ENCODE results near the gene CMTM4. TPM values are rescaled to one million over a fixed set of nuclear protein-coding genes. Genes with fewer than 3 reads are reported as not detected.
"Not testable (repeated sequence)": the region's sequence is repeated elsewhere in the genome, so short reads cannot be mapped to it uniquely, and the experiment has no call there.

The CMTM4 gene
- total RNA-seq, 1 experiment from 2014 or later, result 14.6 TPM

DNA sequence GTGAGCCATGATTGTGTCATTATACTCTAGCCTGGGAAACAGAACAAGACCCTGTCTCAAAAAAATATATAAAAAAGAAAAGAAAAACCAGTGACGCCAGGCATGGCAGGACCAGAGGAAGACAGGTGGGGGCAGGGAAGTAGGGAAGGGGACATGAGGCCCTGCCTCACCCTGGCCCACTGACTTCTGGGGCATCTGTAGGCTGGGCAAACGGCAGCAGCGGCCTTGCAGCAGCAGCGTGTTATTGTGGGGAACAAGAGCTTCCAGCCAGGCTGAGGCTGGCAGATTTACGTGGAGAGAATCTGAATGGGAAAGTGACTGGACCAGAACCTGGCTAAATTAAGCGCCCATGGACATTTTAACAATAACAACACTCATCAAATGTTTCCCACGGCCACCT, 19.4 kb downstream of the CMTM4 start:
- no peak overlapping the region for H3K27ac ChIP-seq
- H3K36me3 ChIP-seq, result no peaks in the 10 kb centered on the region
- no peaks in the 10 kb centered on the region for H3K9me3 ChIP-seq (replicated peaks)
- no peak overlapping the region for H3K4me3 ChIP-seq
- peaks cover 5% of the 10 kb centered on the region; the same call in 1 of the 2 replicates for H3K4me1 ChIP-seq (replicated peaks)
- no peak for DNase-seq (ENCODE audit: low read depth in 1 of 2, low spot score in 2 of 2)
- H3K27me3 ChIP-seq (replicated peaks), result no peaks in the 10 kb centered on the region

DNA sequence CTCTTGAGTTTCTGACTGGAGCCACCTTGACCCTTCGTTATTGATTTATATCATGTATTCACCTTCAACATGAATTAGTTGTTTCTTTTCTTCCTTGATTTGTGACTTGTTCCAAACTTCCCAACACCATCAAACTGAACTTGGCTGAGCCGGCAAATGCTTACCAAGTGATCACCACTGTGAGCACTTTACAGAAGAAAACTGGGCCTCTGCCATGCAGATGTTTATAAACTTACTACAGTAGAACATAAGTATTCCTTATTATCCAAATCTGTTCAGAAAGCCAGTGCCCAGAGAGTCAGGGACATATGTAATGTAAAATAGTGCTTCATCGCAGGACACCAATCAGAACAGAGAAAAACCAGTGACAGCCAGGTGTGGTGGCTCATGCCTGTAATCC, 19.9 kb downstream of the CMTM4 start:
- DNase-seq (ENCODE audit: low read depth in 1 of 2, low spot score in 2 of 2), result no peak
- no peaks in the 10 kb centered on the region for H3K27me3 ChIP-seq (replicated peaks)
- H3K4me3 ChIP-seq, result no peak overlapping the region
- H3K9me3 ChIP-seq (replicated peaks), result no peaks in the 10 kb centered on the region
- H3K4me1 ChIP-seq (replicated peaks), result peaks cover under 1% of the 10 kb centered on the region; the same call in 1 of the 2 replicates
- H3K27ac ChIP-seq, result no peak overlapping the region
- H3K36me3 ChIP-seq, result no peaks in the 10 kb centered on the region

DNA sequence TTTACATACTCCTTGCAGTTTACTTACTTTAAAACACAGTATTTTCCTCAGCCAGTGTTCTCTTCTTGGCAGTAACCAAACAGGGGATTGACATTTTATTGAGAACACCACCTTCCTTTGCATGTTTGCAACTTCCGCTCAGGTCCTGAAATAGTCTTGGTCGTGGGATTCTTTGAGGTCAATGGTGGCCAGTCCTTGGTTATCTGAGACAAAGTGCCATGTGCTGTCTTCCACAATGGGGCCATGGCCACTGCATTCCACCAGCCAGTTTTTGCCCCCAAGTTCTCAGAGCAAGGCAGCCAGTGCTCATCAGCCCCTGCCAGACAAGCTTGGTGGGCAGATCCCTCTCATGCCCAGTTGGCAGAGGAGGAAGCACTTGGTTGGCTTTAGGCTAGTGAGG, 22.9 kb downstream of the CMTM4 start:
- no peaks in the 10 kb centered on the region for H3K36me3 ChIP-seq
- no peaks in the 10 kb centered on the region for H3K4me1 ChIP-seq (replicated peaks)
- no peaks in the 10 kb centered on the region for H3K27me3 ChIP-seq (replicated peaks)
- no peaks in the 10 kb centered on the region for H3K9me3 ChIP-seq (replicated peaks)
- H3K4me3 ChIP-seq, result no peak overlapping the region
- H3K27ac ChIP-seq, result no peak overlapping the region
- no peak for DNase-seq (ENCODE audit: low read depth in 1 of 2, low spot score in 2 of 2)

DNA sequence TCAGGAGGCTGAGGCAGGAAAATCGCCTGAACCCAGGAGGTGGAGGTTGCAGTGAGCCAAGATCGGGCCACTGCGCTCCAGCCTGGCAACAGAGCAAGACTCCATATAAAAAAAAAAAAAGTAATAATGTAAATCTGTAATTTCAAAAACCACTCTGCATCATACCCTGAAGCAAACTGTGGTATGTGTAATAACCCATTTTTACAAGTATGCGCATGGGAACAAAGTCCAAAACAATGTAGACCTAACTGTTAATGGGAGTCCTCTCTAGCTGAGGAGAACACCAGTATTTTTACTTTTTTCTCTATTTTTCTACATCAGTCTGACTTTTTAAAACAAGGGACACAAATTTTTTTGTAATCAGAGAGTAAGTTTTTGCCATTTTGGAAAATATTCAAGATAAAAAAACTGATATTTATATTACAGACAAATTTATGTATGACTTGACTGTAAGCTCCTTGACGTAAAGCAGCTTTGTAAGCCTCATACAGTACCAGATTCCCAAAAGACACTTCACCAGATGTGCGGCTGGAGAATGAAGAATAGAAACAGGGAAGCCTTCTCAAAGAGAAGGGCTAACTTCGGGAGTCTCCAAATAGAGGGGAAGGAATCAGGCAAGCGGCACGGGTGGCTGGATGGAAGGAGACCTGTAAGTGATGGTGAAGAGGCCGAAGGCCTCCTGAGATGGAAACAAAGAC, 25.7 kb downstream of the CMTM4 start:
- no peak for DNase-seq (ENCODE audit: low read depth in 1 of 2, low spot score in 2 of 2)
- no peak overlapping the region for H3K4me3 ChIP-seq
- H3K9me3 ChIP-seq (replicated peaks), result no peaks in the 10 kb centered on the region

DNA sequence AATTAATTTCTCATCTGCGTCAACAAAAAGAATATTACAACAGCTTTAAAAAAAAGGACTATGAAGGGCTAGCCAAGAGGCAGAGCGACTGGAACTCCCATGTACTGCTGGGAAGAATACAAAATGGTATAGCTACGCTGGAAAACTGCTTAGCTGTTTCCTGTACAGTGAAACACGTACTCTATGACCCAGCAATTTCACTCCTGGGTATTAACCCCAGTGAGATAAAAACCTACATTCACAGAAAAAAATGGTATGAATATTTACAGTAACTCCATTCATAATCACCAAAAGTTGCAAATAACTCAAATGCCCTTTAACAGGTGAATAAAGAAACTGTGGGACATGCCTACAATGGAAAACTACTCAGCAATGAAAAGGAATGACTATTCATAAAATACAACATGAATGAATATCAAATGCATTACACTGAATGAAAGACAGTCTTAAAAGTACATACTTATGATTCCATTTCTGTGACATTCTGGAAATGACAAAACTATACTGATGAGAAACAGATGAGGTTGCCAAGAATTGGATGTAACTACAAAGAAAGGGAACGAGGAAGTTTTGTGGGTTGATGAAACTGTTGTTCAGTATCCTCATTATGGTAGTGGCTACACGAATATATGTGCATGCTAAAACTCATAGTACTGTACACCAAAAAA, 27.6 kb downstream of the CMTM4 start:
- Histone ChIP-seq H3K27ac (no peak overlapping the region), H3K4me1 (replicated peaks) (no peaks in the 10 kb centered on the region), H3K9me3 (replicated peaks) (no peaks in the 10 kb centered on the region), H3K4me3 (no peak overlapping the region), H3K27me3 (replicated peaks) (no peaks in the 10 kb centered on the region), H3K36me3 (no peaks in the 10 kb centered on the region)
- DNase-seq (ENCODE audit: low read depth in 1 of 2, low spot score in 2 of 2), result no peak

More for the DNA sequence above, 25.7 kb downstream of the CMTM4 start:
- Histone ChIP-seq H3K36me3 (no peaks in the 10 kb centered on the region), H3K27ac (no peak overlapping the region), H3K27me3 (replicated peaks) (no peaks in the 10 kb centered on the region), H3K4me1 (replicated peaks) (no peaks in the 10 kb centered on the region)

DNA sequence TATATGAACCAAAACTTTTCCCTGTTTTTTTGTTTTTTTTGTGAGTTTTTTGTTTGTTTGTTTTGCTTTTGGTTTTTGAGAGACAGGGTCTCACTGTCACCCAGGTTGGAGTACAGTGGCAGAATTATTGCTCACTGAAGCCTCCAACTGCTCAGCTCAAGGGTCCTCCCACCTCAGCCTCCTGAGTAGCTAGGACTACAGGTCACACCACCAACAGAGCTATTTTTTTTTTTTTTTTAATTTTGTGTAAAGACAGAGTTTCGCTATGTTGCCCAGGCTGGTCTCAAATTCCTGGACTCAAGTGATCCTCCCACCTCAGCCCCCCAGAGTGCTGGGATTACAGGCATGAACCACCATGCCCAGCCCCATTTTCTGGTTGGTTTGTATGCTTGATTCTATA, 28.6 kb downstream of the CMTM4 start:
- Histone ChIP-seq H3K27me3 (replicated peaks) (no peaks in the 10 kb centered on the region), H3K9me3 (replicated peaks) (no peaks in the 10 kb centered on the region), H3K27ac (no peak overlapping the region), H3K36me3 (no peaks in the 10 kb centered on the region), H3K4me3 (no peak overlapping the region), H3K4me1 (replicated peaks) (no peaks in the 10 kb centered on the region)
- DNase-seq (ENCODE audit: low read depth in 1 of 2, low spot score in 2 of 2), result no peak

DNA sequence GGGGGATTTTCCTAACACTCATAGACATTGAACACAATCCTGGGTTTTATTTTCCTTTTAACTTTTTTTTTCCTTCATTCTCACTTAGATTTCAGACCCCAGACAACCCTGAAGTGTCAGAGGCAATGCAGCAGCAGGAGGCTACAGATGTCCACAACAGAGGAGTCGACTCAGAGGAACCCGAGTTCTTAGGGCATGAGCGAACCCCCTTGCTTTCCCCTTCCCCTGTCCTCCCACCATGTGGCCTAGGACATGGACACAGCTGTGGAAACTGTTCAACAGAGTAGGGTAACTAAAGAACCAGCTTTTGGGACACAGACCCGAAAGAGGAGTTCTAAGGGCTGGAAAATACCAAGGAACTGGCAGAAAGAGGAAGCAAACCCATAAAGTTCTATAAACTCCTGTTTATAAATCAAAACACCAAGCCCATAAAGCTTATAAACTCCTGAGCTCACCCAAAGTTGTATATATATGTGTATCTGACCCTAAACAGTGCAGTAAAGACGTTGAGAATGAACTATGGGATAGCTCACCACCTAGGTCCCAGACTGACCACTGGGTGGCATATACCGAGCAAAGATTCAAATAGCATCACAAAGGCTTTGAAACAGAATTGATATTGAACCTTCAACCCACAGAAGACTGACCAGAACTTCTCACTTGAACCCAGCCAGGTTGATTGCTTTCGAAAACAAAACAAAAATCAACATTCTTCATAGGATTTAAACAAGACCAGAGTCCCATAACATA, 33.9 kb downstream of the CMTM4 start:
- Histone ChIP-seq H3K27me3 (replicated peaks) (no peaks in the 10 kb centered on the region), H3K36me3 (no peaks in the 10 kb centered on the region), H3K4me3 (no peak overlapping the region), H3K4me1 (replicated peaks) (peaks cover 27% of the 10 kb centered on the region), H3K27ac (no peak overlapping the region), H3K9me3 (replicated peaks) (no peaks in the 10 kb centered on the region)
- peak in 1 of 2 experiments; percentile 12 for DNase-seq (ENCODE audit: low read depth in 1 of 2, low spot score in 2 of 2)

DNA sequence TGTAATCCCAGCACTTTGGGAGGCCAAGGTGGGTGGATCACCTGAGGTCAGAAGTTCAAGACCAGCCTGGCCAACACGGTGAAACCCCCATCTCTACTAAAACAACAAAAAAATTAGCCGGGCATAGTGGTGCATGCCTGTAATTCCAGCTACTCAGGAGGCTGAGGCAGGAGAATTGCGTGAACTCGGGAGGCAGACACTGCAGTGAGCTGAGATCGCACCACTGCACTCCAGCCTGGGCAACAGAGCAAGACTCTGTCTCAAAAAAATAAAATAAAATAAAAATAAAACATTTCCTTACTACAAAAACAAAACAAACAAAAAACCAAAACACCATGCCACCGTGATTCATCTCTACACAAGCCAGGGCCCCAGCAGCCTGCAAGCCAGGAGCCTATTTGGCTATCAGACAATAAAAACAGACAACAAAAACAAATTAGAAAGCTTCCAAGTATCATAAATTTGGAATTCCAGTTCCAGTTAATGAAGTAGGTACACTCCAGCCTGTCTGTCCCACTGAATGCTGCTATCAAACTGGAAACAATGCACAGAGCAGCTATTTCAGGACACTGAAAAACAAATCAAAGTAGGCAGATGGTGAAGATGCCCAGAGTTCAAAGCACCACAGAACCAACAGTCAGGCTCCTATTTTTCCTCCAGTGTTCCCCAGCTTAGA, 34.7 kb downstream of the CMTM4 start:
- not testable (repeated sequence) for H3K27me3 ChIP-seq (replicated peaks); H3K27ac ChIP-seq; H3K4me3 ChIP-seq; H3K9me3 ChIP-seq (replicated peaks); H3K36me3 ChIP-seq
- H3K4me1 ChIP-seq (replicated peaks), result peaks cover 27% of the 10 kb centered on the region
- DNase-seq (ENCODE audit: low read depth in 1 of 2, low spot score in 2 of 2), result peak in 1 of 2 experiments; percentile 40

DNA sequence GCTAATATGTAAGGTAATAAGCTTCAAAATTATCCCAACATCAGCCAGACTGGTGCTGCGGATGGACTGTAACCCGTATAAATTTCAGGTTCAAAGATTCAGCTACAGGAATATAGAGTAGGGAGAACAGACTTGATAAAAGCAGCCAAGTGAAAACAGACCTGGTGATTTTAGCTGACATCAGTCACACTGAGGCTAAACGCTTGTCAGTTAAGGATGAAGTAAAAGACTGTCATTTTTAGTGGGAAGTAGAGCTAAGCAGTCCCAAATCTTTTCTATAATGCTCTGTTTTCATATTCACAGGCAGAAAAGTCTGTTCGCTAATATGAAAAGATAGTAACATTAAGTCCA, 35.4 kb downstream of the CMTM4 start:
- Histone ChIP-seq H3K4me1 (replicated peaks) (peaks cover 27% of the 10 kb centered on the region), H3K4me3 (no peak overlapping the region), H3K27ac (peak overlapping the region; percentile 41), H3K27me3 (replicated peaks) (no peaks in the 10 kb centered on the region), H3K9me3 (replicated peaks) (no peaks in the 10 kb centered on the region), H3K36me3 (no peaks in the 10 kb centered on the region)
- no peak for DNase-seq (ENCODE audit: low read depth in 1 of 2, low spot score in 2 of 2)

DNA sequence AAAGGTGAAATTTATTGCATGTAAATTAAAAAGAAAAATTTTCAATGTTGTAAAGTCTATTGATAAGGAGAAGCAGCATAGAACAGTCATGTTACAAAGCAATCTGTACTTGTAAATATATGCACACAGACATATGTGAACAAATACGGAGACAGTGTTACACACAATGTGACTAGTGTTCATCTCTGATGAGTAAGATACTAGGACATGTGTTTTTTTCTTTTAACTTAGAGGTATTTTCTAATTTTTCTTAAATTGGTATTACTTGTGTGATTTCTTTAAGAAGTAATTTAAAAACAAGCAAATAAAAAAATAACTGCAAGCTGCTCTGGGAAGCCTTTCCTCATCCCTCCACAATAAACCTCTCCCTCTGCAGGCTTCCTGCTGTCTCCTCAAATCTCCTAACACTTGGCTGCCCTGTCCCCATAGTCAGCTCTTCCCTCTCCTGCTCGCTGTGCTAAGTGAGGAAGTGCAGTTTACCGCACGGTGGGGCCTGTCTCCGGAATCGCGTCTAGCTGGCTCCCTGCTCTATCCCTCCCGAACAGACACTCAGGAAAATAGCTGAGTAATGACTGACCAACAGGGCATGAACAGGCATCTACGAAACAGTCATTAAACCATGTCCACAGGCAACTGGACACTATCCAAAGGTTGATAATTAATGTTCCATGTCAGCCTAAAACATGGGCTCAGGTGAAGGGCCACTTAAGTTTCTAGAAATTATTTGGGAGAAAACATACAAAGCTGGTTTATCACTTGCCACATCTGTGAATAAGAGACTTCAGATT, 35.9 kb downstream of the CMTM4 start:
- Histone ChIP-seq H3K27me3 (replicated peaks) (no peaks in the 10 kb centered on the region), H3K27ac (peak overlapping the region; percentile 41), H3K9me3 (replicated peaks) (no peaks in the 10 kb centered on the region), H3K4me3 (no peak overlapping the region), H3K4me1 (replicated peaks) (peaks cover 27% of the 10 kb centered on the region), H3K36me3 (no peaks in the 10 kb centered on the region)
- peak; percentile 66 to 77 for DNase-seq (ENCODE audit: low read depth in 1 of 2, low spot score in 2 of 2)

DNA sequence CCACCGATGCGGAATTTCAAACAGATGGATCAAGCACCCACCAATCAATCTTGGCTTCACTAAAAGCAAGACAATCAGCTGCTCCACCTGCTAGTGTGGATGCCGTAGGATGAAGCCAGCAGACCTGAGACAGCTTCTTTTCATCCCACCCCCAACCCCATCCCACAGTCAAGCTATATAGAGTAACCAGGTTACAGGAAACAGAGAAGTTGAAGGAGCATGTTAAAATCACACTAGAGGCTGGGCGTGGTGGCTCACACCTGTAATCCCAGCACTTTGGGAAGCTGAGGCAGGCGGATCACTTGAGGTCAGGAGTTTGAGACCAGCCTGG, 37.7 kb downstream of the CMTM4 start:
- peaks cover 27% of the 10 kb centered on the region for H3K4me1 ChIP-seq (replicated peaks)
- H3K36me3 ChIP-seq, result no peaks in the 10 kb centered on the region
- H3K27ac ChIP-seq, result no peak overlapping the region
- H3K4me3 ChIP-seq, result no peak overlapping the region
- DNase-seq (ENCODE audit: low read depth in 1 of 2, low spot score in 2 of 2), result no peak
- H3K9me3 ChIP-seq (replicated peaks), result no peaks in the 10 kb centered on the region
- no peaks in the 10 kb centered on the region for H3K27me3 ChIP-seq (replicated peaks)

DNA sequence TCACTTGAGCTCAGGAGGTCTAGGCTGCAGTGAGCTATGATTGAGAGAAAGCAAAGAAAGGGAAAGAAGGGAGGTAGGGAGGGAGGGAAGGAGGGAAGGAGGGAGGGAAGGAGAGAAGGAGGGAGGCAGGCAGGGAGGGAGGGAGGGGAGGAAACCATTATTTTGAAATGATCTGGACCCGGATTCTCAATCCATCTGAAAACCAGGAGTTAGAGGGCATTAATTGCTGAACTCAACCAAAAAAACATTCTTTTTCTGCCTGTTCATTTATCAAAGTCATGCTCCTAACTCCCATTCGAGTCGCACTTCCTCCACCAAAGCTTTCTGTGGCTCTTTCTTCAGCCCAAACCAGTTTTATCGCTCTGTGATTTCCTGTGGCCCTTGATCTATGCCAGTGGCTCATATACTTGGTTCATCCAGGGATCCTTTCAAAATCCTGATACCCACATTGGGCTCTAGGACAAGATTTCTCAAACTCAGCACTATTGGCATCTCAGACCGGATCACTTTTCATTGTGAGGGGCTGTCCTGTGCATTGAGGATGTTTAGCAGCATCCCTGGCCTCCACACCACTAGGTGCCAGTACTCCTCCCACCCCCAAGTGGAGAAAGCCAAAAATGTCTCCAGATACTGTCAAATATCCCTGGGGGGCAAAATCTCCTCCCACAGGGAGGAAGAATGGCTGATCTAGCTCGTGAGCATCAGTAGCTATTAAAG, 38.2 kb downstream of the CMTM4 start:
- no peak overlapping the region for H3K4me3 ChIP-seq
- H3K9me3 ChIP-seq (replicated peaks), result no peaks in the 10 kb centered on the region
- H3K27ac ChIP-seq, result no peak overlapping the region
- no peak for DNase-seq (ENCODE audit: low read depth in 1 of 2, low spot score in 2 of 2)
- no peaks in the 10 kb centered on the region for H3K36me3 ChIP-seq
- H3K4me1 ChIP-seq (replicated peaks), result peaks cover 27% of the 10 kb centered on the region
- no peaks in the 10 kb centered on the region for H3K27me3 ChIP-seq (replicated peaks)

DNA sequence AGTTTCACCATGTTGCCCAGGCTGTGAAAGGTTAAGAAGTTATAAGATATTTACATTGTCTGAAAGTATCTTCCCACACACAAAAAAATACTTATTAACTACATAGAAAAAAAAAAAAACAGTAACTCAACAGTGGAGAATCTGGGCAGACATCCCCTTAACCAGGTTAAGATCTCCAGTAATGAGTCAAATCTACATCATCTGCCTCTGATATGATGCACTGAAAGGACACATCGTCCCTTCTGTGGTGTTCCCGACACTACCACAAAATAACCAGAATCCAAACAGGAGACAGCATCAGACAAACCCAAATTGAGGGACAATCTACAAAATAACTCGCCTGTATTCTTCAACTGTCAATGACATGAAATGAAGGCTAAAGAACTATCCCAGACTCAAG, 40.0 kb downstream of the CMTM4 start:
- Histone ChIP-seq H3K36me3 (no peaks in the 10 kb centered on the region), H3K27ac (no peak overlapping the region), H3K9me3 (replicated peaks) (no peaks in the 10 kb centered on the region), H3K4me3 (no peak overlapping the region), H3K4me1 (replicated peaks) (peaks cover 16% of the 10 kb centered on the region), H3K27me3 (replicated peaks) (no peaks in the 10 kb centered on the region)
- DNase-seq (ENCODE audit: low read depth in 1 of 2, low spot score in 2 of 2), result no peak
